Activated T-cell treated with anti-CD3 and anti-CD28 coated beads, Interleukin-2, amount 50 U/mL, for 24 hours (primary cell): ENCODE results near the gene RNASE13.
"Not testable (repeated sequence)": the region's sequence is repeated elsewhere in the genome, so short reads cannot be mapped to it uniquely, and the experiment has no call there.

Experiments
- DNase-seq: peaks from one replicate; pipeline ENCODE4 v3.0.0-alpha.2; 2020
- H3K27ac Mint-ChIP-seq: 2 replicates; pipeline ENCODE4 v1.8.0; 2020; ENCODE audit warnings: mild to moderate bottlenecking, mixed read lengths
- H3K27me3 Mint-ChIP-seq: 2 replicates; pipeline ENCODE4 v1.8.0; 2020; ENCODE audit warnings: mixed read lengths
- H3K36me3 Mint-ChIP-seq: 2 replicates; pipeline ENCODE4 v1.8.0; 2020; ENCODE audit warnings: low read depth, mixed read lengths
- H3K4me1 Mint-ChIP-seq: 2 replicates; pipeline ENCODE4 v1.8.0; 2020; ENCODE audit warnings: low read depth, mixed read lengths
- H3K4me3 Mint-ChIP-seq: 2 replicates; pipeline ENCODE4 v1.8.0; 2020; ENCODE audit warnings: mild to moderate bottlenecking, moderate library complexity, mixed read lengths
- H3K9me3 Mint-ChIP-seq: 2 replicates; pipeline ENCODE4 v1.8.0; 2020; ENCODE audit warnings: mixed read lengths

The RNASE13 gene

DNA sequence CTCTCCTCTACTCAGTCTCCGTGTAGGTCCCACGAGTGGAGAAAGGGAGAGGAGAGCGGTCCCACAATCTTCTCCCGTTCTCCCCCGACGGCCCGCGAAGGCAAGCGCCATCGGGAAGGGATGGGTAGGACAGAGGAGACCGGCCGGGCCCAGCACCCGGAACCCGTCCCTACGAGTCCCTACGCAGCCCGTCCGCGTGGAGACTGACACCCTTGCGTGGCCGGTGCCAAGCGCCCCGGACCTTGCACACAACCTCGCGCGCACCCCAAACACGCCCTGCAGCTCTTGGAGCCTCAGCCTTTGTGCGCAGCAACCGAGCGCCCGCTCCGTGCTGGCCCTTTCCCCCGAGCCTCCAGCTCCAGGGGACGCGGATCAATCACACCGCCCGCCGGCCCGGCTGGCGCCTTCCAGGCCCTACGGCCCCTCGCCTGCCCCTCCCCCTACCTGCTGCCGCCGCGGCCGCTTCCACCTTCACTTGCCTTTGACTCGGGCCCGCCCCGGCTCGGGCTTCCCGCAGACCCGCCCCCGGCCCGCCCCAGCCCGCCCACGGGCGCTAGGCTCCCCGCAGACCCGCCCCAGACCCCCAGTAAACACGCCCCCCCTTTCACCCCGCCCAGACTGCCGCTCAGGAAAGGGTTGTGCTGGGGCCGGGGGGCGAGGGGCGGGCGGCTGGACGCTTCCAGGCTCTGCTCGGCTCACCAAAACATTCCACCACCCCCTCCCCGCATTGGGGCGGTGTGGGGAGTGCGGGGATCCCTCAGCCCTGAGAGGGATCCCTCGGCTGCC, 9.8 kb downstream of the RNASE13 start, which contains the start of gene NDRG2:
Gene NDRG2 (minus strand): TSS at position 477 of the 786 bp plus-strand sequence. CDS start 1,746 bp downstream, outside the sequence.
- peak; percentile 75 for DNase-seq
- H3K27me3 Mint-ChIP-seq = peaks cover 5% of the 10 kb centered on the region
- H3K4me3 Mint-ChIP-seq = peak within 1 kb of the TSS; percentile 75
- H3K27ac Mint-ChIP-seq = peak within 1 kb of the TSS; percentile 31
- H3K9me3 Mint-ChIP-seq = no peaks in the 10 kb centered on the region
- H3K4me1 Mint-ChIP-seq = peaks cover 17% of the 10 kb centered on the region
- no peaks in the 10 kb centered on the region for H3K36me3 Mint-ChIP-seq

DNA sequence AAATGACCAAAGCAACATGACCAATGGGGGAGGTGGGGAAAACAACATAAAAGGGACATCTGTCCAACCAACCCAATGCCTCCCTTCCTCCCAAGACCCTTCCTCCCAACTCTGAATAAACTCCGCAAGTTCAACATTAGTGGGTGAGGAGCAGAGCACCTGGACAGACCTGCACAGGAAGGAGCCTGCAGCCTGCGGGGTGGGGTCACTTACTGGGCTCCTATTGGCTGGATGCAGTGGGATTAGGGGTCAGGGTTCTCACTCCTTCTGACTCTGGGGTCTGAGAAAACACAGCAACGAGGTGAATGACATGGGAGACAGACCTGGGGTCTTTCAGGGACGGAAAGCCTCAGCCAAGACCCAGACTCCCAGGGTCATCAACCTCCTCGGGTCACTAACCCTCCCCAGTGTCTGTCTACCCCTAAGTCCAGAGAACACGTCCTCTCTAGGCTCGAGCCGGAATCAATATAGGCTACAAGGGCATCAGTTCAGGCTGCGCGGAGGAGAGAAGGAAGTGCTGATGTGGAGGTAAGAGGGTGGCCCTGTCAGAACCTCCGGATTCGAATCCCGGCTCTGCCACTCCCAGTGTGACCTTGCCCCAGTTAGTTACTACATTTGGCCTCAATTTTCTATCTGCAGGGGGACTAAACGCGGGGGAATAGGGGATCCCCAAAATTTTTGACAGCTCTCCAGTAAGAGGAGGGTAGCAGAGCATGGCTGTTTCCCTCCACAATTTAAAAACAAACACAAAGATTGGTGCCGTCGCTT, 10.6 kb downstream of the RNASE13 start:
- DNase-seq = peak; percentile 48
- peak overlapping the region; percentile 31 for H3K27ac Mint-ChIP-seq
- no peaks in the 10 kb centered on the region for H3K9me3 Mint-ChIP-seq
- peaks cover 3% of the 10 kb centered on the region for H3K36me3 Mint-ChIP-seq
- peaks cover 17% of the 10 kb centered on the region for H3K4me1 Mint-ChIP-seq
- H3K27me3 Mint-ChIP-seq = peaks cover 5% of the 10 kb centered on the region
- peak overlapping the region; percentile 75 for H3K4me3 Mint-ChIP-seq

DNA sequence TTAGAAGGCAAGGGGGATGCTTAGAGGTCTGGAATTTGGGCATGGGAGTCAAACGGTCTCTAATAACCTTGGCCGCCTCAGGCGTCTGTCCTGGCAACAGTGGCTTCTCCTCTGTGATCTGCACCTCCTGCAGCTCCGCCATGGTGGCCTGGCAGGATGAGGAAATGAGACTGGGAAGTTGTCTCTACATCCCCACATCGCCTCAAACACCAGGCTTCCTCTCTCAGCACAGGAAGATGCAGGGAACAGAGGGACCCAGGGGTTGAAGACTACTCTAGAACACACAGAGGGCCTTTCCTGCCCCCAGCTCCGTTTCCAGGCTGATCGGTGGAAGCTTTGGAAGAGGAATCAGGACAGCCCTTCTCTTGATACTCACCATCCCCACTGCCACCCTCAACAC, 11.4 kb downstream of the RNASE13 start:
- no peak overlapping the region for H3K4me3 Mint-ChIP-seq
- H3K27ac Mint-ChIP-seq = no peak overlapping the region

DNA sequence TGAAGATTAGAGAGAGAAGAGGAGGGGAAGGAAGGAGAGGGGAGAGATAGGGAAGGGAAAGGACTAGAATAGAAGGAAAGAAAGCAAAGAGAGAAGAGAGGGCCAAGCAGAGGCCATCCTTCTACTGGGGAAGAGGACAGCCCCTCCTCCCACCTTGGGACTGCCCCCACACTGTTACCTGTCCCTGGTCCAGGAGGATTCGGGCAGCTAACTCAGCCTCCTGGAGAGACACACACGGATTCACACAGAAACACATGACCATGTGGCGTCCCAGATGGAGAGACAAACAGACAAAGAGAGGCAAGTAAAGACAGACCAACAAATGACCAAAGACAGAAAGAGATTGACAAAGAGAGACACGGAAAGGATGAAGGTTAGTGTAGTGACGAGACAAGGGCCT, 11.9 kb downstream of the RNASE13 start:
- H3K36me3 Mint-ChIP-seq = peaks cover 5% of the 10 kb centered on the region
- H3K9me3 Mint-ChIP-seq = no peaks in the 10 kb centered on the region
- H3K27ac Mint-ChIP-seq = no peak overlapping the region
- H3K27me3 Mint-ChIP-seq = peaks cover 5% of the 10 kb centered on the region
- DNase-seq = no peak
- H3K4me3 Mint-ChIP-seq = no peak overlapping the region
- H3K4me1 Mint-ChIP-seq = peaks cover 17% of the 10 kb centered on the region

More for the DNA sequence above, 11.4 kb downstream of the RNASE13 start:
- no peak for DNase-seq
- peaks cover 17% of the 10 kb centered on the region for H3K4me1 Mint-ChIP-seq
- peaks cover 5% of the 10 kb centered on the region for H3K27me3 Mint-ChIP-seq
- H3K36me3 Mint-ChIP-seq = peaks cover 3% of the 10 kb centered on the region
- H3K9me3 Mint-ChIP-seq = no peaks in the 10 kb centered on the region

DNA sequence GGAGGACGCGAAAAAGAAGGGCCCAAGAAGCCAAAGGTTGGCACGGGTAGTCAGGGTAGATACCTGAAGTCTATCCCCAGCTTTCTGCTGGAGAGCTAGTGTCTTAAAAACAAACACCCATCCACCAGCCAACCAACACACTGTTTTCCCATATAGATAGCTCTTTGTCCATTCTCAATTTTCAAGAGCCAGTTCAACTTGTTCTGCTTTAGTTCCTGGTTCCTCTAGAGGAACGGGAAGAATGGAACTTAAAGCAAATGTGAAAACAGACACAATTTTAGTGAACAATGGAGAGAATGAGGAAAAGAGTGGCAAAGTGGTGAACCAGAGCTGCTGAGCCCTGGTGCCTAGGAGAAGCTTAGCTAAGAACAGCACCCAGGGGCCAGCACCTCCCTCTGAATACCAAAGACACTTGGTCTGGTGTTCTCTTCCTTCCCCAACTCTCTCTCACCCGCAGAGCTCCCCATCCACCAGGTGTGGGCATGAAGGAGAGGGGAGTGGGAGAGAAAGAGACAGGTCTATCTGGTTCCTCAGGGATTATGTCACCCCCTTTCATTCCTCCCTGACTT, 13.5 kb downstream of the RNASE13 start:
- H3K4me1 Mint-ChIP-seq = peaks cover 17% of the 10 kb centered on the region

DNA sequence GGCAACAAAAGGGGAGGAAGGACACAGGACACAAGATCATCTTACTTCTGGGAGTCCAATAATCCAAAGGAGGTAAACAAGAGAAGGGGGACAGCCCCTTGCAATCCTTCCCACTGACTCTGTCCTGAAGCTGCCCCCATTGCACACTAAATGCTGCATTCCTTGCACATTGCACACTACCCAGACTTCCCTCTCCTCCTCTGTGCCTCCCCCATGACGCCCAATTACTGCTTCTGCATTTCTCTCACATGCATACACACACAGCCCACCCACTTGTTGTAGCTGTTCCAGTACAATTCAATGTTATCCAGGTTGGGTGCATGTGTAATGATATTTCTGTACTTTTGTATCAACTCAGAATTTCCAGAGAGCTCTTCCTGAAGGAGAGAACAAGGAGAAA, 15.2 kb downstream of the RNASE13 start:
- Mint-ChIP-seq H3K9me3 (no peaks in the 10 kb centered on the region), H3K4me1 (peaks cover 12% of the 10 kb centered on the region), H3K36me3 (peaks cover 8% of the 10 kb centered on the region), H3K27me3 (peaks cover 7% of the 10 kb centered on the region), H3K27ac (no peak overlapping the region), H3K4me3 (no peak overlapping the region)
- no peak for DNase-seq

More for the DNA sequence above, 13.5 kb downstream of the RNASE13 start:
- DNase-seq = no peak
- Mint-ChIP-seq H3K9me3 (no peaks in the 10 kb centered on the region), H3K27me3 (peaks cover 5% of the 10 kb centered on the region), H3K4me3 (no peak overlapping the region), H3K27ac (no peak overlapping the region), H3K36me3 (peaks cover 8% of the 10 kb centered on the region)

DNA sequence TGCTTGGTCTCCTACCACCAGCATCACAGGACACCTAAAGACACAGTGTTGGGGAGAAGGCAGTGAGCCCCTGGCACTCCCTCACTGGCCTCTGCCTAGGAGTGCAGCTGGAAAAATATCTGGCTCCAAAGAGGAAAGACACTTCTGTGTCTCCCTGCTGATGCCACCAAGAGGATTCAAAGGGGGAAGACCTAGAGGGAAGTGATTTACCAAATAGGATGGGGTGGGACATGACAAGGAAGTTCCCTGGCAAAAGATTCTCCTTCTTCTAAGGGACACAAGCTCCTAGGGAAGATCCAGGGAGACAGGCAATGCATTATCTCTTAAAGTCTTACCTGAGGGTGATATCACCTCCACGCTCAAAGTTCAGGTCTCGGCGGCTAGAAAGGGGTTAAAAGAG, 15.8 kb downstream of the RNASE13 start:
- H3K27me3 Mint-ChIP-seq = peaks cover 3% of the 10 kb centered on the region
- H3K4me3 Mint-ChIP-seq = no peak overlapping the region
- peaks cover 6% of the 10 kb centered on the region for H3K4me1 Mint-ChIP-seq
- no peak overlapping the region for H3K27ac Mint-ChIP-seq
- no peaks in the 10 kb centered on the region for H3K9me3 Mint-ChIP-seq
- no peak for DNase-seq
- peaks cover 8% of the 10 kb centered on the region for H3K36me3 Mint-ChIP-seq

DNA sequence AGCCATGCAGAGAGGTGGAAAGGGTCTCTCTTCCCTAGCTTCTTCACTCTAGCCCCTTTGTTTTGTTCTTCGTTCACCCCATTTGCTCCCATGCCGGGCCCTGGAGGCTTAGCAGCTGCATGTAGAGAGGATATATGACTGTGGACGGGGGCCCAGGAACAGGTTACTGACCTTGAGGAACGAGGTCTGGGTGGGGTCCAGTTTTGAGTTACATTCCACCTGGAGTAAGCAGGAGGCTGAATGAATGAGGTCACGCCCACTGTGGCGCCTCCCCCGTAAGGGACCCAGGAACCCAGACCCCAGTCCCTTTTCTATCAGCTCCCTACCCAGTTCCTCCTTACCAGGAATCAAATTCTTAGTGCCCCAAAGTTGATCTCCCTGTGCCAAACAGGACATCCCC, 16.3 kb downstream of the RNASE13 start:
- peaks cover 3% of the 10 kb centered on the region for H3K4me1 Mint-ChIP-seq
- H3K36me3 Mint-ChIP-seq = peaks cover 8% of the 10 kb centered on the region
- no peak overlapping the region for H3K4me3 Mint-ChIP-seq
- peaks cover 3% of the 10 kb centered on the region for H3K27me3 Mint-ChIP-seq
- DNase-seq = no peak
- no peaks in the 10 kb centered on the region for H3K9me3 Mint-ChIP-seq
- H3K27ac Mint-ChIP-seq = no peak overlapping the region

DNA sequence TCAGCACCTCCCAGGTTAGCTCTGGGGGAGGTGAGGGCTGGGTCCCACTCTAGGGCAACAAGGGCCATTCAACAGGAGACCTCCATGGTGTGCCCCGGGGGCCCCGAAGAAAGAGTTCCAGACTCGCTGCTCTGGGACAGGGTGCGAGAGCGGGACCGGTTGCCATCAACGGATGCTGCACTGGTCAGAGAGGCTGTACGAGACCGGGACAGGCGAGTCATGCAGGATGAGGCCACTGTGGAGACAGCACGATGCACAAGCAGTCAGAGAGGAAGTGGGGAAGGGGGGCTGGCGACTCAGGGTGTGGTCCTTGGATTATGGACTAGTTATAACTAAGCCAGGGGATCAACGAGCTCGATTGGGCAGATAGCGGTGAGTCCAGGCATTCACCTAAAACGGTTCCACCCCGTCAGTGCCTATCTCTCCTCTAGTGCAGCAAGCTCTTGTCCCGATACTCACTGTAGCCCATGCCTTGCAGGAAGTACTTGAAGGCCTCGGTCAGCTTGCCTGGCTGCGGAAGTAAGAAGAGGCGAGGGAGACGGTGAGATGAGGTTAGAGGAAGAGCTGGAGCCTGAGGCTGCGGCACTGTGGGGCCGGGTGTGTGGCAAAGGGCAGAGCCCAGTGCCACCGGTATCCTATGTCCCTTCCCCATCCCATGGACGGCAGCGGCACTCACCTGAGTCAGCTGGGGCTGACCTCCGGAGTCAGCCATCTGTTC, 16.9 kb downstream of the RNASE13 start:
- peaks cover 8% of the 10 kb centered on the region for H3K36me3 Mint-ChIP-seq
- H3K4me3 Mint-ChIP-seq = no peak overlapping the region
- H3K9me3 Mint-ChIP-seq = no peaks in the 10 kb centered on the region
- no peak overlapping the region for H3K27ac Mint-ChIP-seq
- no peak for DNase-seq
- peaks cover 3% of the 10 kb centered on the region for H3K27me3 Mint-ChIP-seq
- H3K4me1 Mint-ChIP-seq = no peaks in the 10 kb centered on the region

DNA sequence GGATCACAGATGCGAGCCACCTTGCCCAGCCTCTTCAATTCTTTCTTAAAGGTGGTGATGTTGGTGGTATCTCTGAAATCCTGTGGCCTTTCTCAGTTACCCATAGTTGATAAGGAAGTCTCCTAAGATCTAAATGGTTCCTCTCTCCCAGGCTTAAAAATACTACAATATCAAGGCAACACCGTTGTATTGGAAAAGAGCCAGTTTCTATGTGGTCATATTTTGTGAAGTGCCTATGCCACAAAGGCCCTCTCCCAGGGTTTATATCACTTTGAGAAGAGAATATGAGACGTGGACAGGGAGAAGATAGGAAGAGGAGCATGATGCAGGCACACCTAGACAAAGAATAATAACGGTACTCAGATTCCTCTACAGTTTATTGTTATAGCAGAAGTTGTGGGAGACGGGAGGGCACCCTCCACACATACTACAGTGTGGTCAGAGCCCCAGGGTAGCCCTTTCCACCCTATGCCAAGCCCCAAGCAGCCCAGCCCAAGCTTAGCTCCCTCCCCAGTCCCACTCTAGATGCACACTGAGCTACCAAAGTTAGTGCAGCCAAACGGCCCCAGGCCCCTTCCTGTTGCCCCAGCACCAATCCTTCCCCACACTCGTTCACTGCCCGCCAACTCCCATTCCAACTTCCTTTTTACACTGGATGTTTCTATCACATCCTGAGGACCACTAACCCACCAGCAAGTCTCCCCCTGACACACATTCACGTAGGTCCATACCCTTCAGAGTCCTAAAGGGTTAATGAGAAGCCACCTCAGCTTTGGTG, 18.0 kb downstream of the RNASE13 start:
- H3K9me3 Mint-ChIP-seq = no peaks in the 10 kb centered on the region
- no peak overlapping the region for H3K27ac Mint-ChIP-seq
- H3K4me1 Mint-ChIP-seq = no peaks in the 10 kb centered on the region

DNA sequence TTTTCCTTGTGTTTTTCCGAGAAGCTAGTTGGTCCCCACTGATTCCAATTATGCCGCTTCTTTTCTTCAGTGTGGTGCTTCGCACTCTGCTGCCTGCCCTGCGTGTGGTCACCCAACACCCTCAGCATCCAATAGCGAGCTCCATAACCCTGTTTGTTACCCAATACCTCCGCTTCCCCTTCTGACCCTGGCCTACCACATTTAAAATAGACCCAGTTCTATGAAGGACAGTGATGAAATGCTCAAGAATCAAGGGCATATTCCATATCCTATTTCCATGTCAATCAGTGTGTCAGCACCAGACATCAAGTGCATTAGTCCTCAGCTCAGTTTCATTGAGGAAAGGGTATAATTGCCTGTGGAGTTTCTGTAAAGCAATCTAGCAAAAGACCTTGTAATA, 19.3 kb downstream of the RNASE13 start:
- no peak overlapping the region for H3K4me3 Mint-ChIP-seq
- H3K4me1 Mint-ChIP-seq = no peaks in the 10 kb centered on the region
- H3K9me3 Mint-ChIP-seq = no peaks in the 10 kb centered on the region
- H3K36me3 Mint-ChIP-seq = peaks cover 8% of the 10 kb centered on the region
- DNase-seq = no peak
- no peak overlapping the region for H3K27ac Mint-ChIP-seq
- peaks cover 17% of the 10 kb centered on the region for H3K27me3 Mint-ChIP-seq

More for the DNA sequence above, 18.0 kb downstream of the RNASE13 start:
- DNase-seq = no peak
- Mint-ChIP-seq H3K4me3 (no peak overlapping the region), H3K27me3 (peaks cover 9% of the 10 kb centered on the region), H3K36me3 (peaks cover 8% of the 10 kb centered on the region)

DNA sequence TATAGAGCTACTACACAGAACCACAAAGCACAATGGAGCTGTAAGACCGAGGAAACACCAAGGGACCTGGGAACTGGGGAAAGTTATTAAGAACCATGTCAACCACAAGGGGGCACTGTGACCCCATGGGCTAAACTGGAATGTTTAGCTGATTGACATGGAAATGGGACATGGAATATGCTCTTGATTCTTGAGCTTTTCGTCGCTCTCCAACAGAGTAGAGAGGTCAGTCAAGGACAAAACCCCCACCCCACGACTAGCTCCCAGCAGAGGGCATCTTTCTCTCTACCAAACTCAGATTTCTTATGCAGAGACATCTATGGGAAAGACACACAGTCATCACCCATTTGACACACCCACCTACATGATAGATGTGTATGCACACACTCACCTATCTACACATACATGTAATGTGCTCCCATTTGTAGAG, 19.8 kb downstream of the RNASE13 start:
- H3K27me3 Mint-ChIP-seq = peaks cover 17% of the 10 kb centered on the region
- no peak overlapping the region for H3K27ac Mint-ChIP-seq
- H3K4me3 Mint-ChIP-seq = no peak overlapping the region
- peaks cover 8% of the 10 kb centered on the region for H3K36me3 Mint-ChIP-seq
- DNase-seq = peak; percentile 81
- H3K9me3 Mint-ChIP-seq = no peaks in the 10 kb centered on the region
- no peaks in the 10 kb centered on the region for H3K4me1 Mint-ChIP-seq

DNA sequence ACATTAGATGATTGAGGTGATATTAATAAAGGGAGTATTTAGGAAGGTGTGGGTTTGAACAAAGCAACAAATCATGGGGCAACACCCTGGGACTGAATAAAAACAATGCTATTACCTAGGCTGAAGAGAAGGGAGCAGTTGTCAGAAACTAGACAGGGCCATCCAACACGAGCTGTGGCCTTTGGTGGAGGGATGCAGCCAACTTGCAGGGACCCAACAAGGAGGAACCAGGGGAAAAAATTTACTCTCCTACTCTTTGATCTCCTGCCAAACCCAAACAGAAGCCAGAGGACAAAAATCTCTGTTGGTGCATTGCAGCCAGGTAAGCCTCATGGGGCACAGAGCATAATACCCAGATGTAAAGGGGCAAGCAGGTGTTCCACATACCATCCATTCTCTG, 23.5 kb downstream of the RNASE13 start:
- Mint-ChIP-seq H3K9me3 (no peaks in the 10 kb centered on the region), H3K27me3 (peaks cover 17% of the 10 kb centered on the region), H3K36me3 (no peaks in the 10 kb centered on the region), H3K4me3 (no peak overlapping the region), H3K27ac (no peak overlapping the region), H3K4me1 (no peaks in the 10 kb centered on the region)
- DNase-seq = no peak

DNA sequence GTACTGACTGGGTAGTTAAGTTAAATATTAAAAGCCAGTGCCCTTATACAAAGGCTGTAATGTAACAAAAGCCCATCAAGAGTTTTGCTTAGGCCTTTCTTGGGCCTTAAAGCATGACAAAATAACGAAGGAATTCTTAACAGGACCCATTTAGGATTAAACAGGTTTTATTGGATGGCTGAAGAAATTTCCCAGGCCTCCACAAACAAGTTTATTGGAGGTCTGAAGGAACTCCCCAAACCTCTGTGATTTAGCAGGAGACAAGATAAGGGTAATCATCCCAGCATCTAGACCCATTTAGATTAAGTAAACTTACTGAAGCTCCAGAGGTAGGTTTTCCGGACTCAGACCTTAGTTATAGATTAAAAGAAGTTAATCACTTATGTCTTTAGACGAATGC, 24.9 kb downstream of the RNASE13 start:
- not testable (repeated sequence) for DNase-seq, H3K9me3 Mint-ChIP-seq, H3K4me1 Mint-ChIP-seq, H3K36me3 Mint-ChIP-seq, H3K4me3 Mint-ChIP-seq, H3K27ac Mint-ChIP-seq
- H3K27me3 Mint-ChIP-seq = peaks cover 17% of the 10 kb centered on the region
